ENCODE results near the gene CYP17A1.

DNA sequence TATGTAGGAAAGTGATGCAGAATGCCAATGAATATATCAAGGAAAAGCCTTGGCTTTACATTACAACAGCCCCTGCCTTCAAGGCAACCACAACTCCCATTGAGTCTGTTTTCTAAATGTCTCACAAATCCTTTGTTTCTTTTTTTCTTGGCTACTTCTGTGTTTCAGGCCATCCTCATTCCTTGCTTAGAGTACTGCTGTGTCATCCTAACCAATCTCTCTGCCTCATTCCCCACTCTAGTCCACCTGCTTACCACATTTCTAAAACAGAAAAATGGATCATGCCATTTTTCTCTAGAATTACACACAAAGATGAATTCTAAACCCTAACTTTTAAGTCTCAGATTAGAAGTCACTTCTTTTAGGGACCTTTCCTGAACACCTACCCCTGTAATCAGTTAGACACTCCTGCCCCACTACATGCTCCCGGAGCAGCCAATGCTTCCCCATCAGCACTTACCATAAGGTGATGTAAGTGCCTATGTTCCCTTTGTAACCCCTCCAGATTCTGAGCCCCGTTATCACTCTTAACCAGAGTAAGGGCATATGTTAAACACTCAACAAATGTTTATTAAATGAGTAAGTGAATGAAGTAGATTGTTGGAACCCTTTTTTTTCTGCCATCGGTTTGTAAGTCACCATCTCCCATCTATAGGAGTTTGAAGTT is 19.7 kb upstream of the CYP17A1 start:
- TF ChIP-seq POLR2A (IDR thresholded peaks at IDR 0.05; ENCODE audit: low read length), result no peak
- TF ChIP-seq GATA1 (IDR thresholded peaks at IDR 0.05; ENCODE audit: low read depth, low read length), result no peak

Measured in erythroblast (primary cell).